ENCODE results near the gene FSIP1.

FSIP1 gene

DNA sequence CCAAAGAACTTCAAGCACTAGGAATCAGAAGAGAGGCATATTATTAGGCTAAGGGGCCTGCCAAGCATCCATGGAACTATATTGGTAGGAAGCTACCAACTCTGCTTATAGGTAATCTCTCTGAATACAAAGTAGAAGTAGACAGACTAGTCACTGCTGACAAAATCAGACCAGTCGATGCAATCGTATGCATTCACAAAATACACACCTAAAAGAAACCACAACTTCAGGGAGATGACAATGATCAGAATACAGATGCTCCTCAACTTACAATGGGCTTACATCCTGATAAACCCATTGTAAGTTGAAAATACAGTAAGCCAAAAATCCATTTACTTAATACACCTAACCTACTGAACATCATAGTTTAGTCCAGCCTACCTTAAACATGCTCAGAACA, 94.7 kb downstream of the FSIP1 start:
- FAIRE-seq (no peak), DNase-seq (ENCODE audit: low spot score) (no peak)

- FAIRE-seq = peak; percentile 17
Measured at GRCh38 chr15:39685999-39686613, 96.5 kb downstream of the FSIP1 start.

DNA sequence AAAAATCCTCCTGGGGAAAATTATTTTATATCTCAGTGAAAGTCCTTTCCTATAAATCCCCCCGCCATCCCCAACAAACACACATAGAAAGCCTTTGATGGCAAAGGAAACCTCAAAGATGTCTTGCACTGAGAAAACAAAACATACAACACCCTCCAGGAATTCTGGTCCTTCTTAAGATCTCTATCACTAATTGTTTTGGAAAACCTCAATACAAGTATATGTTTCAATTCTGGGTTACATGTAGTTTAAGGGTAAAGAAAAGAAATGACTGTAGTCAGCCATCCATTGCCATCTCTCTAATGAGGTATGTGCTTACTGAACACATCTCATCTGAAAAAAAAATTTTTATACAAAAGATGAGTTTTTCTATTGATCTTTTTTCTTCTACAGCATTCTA, 97.3 kb downstream of the FSIP1 start:
- FAIRE-seq = no peak
- DNase-seq (ENCODE audit: low spot score) = no peak

More at GRCh38 chr15:39685999-39686613, 96.5 kb downstream of the FSIP1 start:
- peak; percentile 34 for DNase-seq (ENCODE audit: low spot score)

DNA sequence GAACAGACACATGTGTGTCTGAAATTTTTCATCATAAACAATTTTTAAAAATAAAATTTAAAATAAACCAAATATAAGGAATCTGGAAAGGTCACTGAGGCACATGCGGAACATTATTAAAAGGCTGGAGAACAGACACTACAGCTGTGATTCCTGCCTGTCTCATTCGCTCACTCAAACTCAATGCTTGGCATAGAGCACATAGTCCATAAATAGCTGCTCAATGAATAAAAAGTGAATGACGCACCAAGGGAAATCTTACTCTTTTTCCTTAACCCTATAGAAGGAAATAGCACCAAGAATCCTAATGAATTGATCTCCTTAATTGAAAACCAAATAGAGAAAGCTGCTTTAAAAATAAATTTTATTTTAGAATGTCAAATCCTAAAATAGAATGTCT, 98.4 kb downstream of the FSIP1 start:
- no peak for FAIRE-seq
- no peak for DNase-seq (ENCODE audit: low spot score)

- FAIRE-seq = no peak
- no peak for DNase-seq (ENCODE audit: low spot score)
Measured at GRCh38 chr15:39682366-39682765, 100.3 kb downstream of the FSIP1 start.

DNA sequence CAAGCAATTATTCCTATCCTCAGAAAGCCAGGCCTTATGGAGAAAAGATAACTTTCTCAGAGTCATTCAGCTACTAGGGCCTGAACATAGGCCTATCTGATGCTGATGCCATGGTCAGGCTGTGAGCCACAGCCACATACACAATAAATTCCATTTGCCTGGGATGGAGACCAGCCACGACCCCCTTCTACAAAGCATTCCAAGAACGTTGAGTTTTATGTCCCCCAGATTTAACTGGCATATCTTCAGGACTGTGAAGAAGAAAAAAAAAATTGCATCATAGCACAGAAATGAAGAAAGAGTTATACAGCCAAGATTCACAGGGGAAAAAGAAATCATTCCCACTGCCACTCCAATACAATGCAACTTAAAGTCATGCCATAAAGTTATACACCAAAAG, 101.8 kb downstream of the FSIP1 start:
- DNase-seq (ENCODE audit: low spot score) (no peak), FAIRE-seq (no peak)

- DNase-seq (ENCODE audit: low spot score) (no peak), FAIRE-seq (no peak)
Measured at GRCh38 chr15:39672666-39673065, 110.0 kb downstream of the FSIP1 start.

DNA sequence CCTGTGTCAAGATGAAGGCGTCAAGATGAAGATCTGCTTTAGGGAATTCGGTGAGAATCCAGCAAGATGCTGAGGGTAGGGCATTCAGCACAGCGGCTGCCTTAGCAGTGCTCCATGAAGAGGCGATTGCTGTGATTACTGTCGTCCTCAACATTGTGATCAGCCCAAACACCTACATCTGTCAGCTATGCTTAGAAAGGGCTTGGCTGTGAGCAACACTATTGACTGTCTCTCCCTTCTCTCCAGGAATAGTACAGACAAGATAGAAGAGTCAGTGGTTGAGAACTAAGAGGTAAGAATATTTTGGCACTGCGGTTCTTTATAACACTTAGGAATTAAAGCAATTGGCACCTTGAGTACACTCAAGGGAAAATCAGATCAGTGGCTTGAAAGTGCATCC, 110.5 kb downstream of the FSIP1 start:
- DNase-seq (ENCODE audit: low spot score) (no peak), FAIRE-seq (no peak)

GRCh38 chr15:39670687-39671086, 112.0 kb downstream of the FSIP1 start:
- no peak for DNase-seq (ENCODE audit: low spot score)
- FAIRE-seq = no peak

DNA sequence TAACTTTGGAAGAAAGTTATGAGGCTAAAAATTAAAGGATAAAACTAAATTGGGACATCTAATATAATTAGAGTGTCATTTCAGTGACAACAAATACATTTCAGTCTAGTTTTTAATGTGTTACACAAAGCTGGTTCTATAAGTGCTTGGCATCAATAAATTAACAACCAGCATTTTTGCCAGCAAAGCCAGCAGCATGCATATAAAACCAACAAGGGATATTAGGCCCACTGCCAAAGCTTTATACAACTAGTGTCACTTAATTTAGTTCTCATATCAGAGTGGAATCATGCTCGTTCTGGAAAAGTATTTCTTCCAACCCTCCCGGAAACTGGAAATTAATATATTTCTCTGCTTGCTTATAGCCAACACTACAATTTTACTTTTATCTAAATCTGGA, 113.0 kb downstream of the FSIP1 start:
- DNase-seq (ENCODE audit: low spot score) (no peak), FAIRE-seq (no peak)

DNA sequence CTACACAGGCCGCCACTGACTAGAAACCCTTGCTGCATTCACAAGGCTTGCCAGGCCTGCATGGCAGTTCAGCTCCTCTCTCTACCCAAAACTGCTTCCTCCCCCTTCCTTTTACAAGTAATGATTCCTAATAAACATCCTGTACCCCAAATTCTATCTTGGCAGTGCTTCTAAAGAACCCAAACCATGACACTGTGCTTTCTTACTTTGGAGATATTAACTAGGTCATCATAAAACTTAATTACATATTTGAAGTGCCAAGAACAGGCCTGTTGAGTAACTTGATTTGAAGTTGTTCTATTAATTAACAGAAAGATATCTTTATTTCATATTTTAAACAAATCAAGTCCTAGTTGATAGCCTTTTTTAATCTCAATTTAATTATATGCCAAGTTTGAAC, 113.4 kb downstream of the FSIP1 start:
- FAIRE-seq (no peak), DNase-seq (ENCODE audit: low spot score) (no peak)

- no peak for FAIRE-seq
- no peak for DNase-seq (ENCODE audit: low spot score)
Measured at GRCh38 chr15:39668457-39668856, 114.2 kb downstream of the FSIP1 start.

GRCh38 chr15:39667382-39668127, 115.1 kb downstream of the FSIP1 start:
- DNase-seq (ENCODE audit: low spot score) (no peak), FAIRE-seq (no peak)

DNA sequence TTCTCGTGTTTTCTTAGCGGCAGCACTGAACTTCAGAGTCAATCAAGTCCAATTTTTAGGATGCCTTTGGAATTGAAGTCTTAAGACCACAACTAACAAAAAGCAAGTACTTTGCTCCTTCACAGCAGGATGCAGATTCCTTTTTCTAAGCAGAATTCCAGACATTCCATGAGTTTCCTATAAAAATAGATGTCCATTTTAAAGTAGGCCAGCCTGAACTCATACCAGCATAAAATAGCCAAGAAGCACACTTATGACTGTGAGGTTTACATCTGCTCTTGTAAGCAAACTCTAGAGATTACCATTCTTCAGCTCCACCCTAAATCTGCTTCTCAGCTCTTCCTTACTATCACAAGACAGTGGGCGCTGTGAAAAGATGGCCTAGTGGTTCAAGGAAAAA, 116.0 kb downstream of the FSIP1 start:
- DNase-seq (ENCODE audit: low spot score) = peak; percentile 16
- no peak for FAIRE-seq

DNA sequence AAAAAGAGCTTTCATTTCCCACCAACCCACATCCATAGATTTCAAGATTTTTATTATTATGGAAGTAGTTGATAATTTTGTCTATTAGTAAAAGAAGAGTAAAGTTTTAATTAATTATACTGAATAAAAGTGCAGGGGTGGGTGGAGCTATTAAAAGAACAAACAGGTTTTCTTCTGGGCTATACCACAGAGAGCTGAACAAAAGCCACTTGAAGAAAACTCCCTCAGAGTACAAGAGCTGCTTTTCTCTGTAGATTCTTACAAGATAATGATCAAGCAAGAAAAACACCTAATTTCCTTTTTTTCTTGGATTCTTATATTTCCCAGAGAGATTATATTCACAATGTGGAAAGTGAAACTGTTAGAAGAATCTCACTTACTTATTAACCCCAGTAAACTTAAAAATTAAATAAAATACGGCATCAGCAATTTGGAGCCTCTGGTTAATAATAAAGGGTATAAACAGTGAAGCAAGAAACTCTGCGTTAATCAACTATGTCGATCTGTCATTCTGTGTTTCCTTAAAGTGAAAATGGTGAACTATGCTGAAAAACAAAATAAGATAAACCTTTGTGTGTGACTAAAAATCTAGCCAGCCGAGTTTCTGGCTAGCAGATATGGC, 116.9 kb downstream of the FSIP1 start:
- FAIRE-seq = peak; percentile 11

GRCh38 chr15:39663704-39664250, 118.9 kb downstream of the FSIP1 start:
- no peak for DNase-seq (ENCODE audit: low spot score)
- no peak for FAIRE-seq

More for the DNA sequence above, 116.9 kb downstream of the FSIP1 start:
- no peak for DNase-seq (ENCODE audit: low spot score)

- DNase-seq (ENCODE audit: low spot score) = no peak
- no peak for FAIRE-seq
Measured at GRCh38 chr15:39661776-39662175, 120.9 kb downstream of the FSIP1 start.

GRCh38 chr15:39658740-39659139, 123.9 kb downstream of the FSIP1 start:
- no peak for FAIRE-seq
- DNase-seq (ENCODE audit: low spot score) = no peak

DNA sequence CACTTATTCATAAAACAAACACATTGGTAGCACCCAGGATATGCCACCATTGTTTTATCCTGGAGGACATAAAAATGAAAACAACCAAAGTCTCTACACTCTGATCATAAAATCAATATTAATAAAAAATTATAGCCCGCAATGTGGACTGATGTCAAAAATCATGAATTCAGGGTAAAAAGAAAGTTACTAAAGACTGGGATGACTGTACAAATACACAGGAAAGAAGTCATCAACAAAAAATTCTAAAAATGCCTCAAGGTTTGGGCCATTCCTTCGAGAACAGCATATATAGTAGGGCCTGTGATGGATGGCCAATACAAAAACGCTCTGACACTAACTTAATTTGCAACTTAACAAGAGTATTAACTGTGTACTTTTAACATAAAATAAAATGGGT, 125.0 kb downstream of the FSIP1 start:
- FAIRE-seq (no peak), DNase-seq (ENCODE audit: low spot score) (no peak)

DNA sequence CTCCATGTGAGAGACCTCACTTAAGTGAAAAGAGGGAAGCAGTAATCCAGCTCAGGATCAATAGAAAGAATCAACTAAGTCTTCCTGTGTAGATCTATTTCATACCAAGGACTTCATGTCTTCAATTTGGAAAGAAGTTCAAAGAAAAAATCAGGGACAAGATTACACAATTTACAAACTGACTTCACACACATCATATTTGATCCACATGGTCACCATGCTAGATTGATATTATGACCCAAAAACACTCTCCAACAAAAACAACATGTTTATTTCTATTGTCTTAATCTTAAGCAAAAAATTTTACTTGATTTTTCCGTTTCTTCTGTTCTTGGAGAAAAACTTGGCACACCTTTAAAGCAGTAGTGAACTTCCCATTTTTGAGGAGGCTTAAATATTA, 125.5 kb downstream of the FSIP1 start:
- FAIRE-seq (no peak), DNase-seq (ENCODE audit: low spot score) (no peak)

GRCh38 chr15:39654304-39654703, 128.3 kb downstream of the FSIP1 start:
- DNase-seq (ENCODE audit: low spot score) (no peak), FAIRE-seq (no peak)

DNA sequence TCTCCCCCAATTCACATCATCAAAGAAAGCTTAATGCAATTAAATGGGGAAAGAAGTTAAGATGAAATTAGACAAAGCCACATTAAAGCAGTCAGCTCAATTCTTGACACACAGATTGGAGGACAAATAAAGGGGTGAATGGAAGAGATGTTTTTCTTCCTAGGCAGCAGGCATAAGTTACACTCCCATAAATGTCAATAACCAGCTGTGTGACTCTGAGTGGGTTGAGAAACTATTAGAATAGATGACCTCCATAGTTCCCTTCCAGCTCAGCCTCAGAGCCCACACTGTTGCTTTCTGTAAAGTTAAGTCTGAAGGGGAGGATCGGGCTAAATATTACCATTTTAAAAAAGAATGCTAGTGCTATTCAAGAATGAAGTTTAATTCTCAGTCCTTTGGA, 130.8 kb downstream of the FSIP1 start:
- no peak for FAIRE-seq

More for the DNA sequence above, 130.8 kb downstream of the FSIP1 start:
- no peak for DNase-seq (ENCODE audit: low spot score)

Measured in RCC 7860 (cell line).